DMS 273 treated with DMSO at 0.1 percent for 48 hours (cell line): Measurements from ENCODE around the gene SERPINA9.
"Not testable (repeated sequence)": the region's sequence is repeated elsewhere in the genome, so short reads cannot be mapped to it uniquely, and the experiment has no call there.

Experiments
- DNase-seq: peaks from one replicate; lab custom pipeline; 2025; lab: John Stamatoyannopoulos, UW

Gene SERPINA9, protein sequence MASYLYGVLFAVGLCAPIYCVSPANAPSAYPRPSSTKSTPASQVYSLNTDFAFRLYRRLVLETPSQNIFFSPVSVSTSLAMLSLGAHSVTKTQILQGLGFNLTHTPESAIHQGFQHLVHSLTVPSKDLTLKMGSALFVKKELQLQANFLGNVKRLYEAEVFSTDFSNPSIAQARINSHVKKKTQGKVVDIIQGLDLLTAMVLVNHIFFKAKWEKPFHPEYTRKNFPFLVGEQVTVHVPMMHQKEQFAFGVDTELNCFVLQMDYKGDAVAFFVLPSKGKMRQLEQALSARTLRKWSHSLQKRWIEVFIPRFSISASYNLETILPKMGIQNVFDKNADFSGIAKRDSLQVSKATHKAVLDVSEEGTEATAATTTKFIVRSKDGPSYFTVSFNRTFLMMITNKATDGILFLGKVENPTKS

DNA sequence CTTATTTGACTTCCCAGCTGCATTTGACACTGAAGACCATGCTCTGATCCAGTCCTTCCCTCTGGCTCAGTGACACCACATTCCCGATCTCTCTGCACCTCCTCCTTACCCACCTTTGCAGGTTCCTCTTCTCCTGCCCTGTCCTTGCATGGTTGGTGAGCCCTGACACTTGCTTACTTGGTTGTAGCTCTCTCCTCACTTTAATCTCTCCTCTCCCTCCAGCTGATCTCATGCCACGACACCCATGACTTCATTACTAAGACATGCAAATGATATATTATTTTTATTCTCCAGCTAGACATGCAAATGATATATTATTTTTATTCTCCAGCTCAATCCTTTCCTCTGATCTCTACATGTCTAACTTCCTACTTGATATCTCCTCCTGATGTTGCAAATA lies at the start of gene SERPINA9:
TSS of gene SERPINA9 (minus strand) at position 175 of the 400 bp plus-strand sequence. CDS start 6,357 bp downstream, outside the sequence.
- no peak for DNase-seq

DNA sequence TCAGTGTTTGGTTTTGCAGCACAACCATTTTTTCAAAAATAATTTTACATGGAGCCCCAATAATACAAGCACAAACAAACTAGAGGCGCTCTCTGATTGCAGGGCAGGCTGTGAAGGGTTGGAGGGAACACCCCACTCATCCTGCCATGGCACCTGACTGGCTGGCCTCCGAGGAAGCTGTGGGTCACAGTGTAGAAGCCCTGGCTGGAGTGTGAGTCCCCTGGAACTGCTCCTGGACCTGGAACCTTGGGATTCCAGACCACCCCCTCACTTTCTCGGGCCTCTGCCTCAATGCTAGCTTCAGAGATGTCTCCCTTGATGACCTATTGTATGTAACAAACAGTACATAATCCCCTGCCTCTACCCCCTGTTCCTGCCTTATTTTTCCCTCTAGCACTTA lies 48.1 kb upstream of the SERPINA9 start:
- DNase-seq, result no peak

- DNase-seq, result no peak
These were observed 47.3 kb upstream of the SERPINA9 start for GRCh38 chr14:94523265-94523664.

DNA sequence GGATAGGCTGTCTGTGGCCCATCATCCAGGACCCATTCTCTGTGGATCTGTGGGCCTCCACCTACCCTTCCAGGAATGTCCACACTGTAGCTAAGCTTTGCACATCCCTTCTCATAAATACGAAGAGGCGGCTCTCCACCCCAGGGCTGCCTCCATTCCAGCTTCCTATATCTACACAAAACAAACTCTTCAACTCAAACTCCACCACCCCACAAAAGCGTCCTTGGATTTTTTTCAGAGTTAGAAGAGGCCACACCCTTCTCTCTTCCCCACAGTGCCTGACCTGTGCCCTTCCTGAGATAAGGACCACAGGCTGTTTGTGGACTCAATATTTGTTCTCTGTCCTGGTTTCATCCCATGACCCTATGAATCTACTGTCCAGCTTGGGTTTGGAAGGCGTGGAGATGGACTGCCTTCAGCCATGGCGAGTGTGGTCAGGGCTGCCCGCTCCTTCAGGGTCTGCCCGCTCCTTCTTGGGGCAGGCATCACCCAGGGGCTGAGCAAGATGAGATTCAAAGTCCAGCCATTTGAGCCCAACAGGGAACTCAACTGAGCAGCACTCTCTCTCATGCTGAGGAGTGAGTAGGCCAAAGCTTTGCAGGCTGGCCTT lies 46.2 kb upstream of the SERPINA9 start:
- DNase-seq, result no peak

GRCh38 chr14:94521375-94522114 lies 45.5 kb upstream of the SERPINA9 start:
- no peak for DNase-seq

GRCh38 chr14:94517641-94518257 lies 41.8 kb upstream of the SERPINA9 start:
- DNase-seq, result no peak

DNA sequence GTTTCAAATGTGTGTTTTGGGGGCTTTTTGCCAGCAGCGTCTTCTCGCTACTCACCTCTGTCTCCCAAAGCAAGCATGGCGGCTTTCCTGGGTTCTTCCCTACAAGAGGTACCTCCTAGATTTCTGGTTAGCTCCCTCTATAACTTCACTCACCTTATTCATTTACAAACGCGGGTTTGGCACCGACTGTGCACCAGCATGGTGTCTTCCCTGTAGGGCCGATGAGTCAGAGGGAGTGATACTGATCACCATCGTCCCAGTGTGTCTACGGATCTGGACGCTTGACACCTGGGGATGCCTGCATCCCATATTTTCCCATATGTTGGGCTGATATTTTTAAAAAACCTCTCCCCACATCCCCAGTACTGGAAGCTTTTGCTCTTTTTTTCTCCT lies 41.2 kb upstream of the SERPINA9 start:
- no peak for DNase-seq

- no peak for DNase-seq
These were observed 39.9 kb upstream of the SERPINA9 start for GRCh38 chr14:94515856-94516255.

GRCh38 chr14:94515426-94515825 lies 39.4 kb upstream of the SERPINA9 start:
- DNase-seq, result no peak

DNA sequence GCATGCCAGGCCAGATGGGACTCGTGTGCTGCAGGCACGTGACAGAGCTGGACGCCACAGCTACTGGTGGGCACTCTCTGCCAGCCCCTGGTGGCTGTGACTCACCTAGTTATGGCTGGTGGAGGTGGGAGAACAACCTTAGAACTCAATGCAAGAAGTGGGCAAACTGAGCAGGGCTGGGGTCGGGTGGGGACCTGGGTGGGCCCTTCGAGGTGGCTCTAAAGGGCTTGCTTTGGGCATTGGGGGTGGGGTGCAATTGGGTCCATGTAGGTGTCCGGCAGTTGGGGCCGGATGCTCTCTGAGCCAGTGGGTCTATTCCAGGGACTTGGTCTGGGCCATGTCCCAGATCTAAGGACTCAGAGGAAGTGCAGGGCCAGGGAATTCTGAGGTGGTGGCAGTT lies 38.4 kb upstream of the SERPINA9 start:
- no peak for DNase-seq

GRCh38 chr14:94510481-94510880 lies 34.5 kb upstream of the SERPINA9 start:
- DNase-seq, result not testable (repeated sequence)

DNA sequence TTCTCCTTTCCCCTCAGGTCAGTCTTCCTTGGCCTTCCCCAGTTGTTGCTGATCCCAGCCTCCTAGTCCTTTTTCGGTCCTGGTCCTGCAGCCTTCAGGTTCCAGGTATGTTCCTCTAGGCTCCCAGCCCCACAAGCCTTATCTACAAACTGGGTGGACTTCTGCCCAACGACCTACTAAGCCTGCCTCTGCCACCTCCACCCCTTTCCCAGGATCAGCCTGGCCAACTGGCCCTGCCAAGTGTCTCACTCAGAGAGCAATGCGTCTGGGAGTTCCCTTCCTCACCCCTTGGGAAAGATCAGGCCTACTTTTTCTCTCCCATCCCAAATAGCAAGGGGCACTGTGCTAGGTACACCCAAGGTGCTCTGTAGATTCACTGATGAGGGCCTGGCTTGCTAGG lies 33.4 kb upstream of the SERPINA9 start, which contains the start of gene SERPINA12:
TSS of gene SERPINA12 (minus strand) at position 114 of the 400 bp plus-strand sequence. CDS start 11,072 bp downstream, outside the sequence.
- no peak for DNase-seq

GRCh38 chr14:94505641-94506040 lies 29.6 kb upstream of the SERPINA9 start:
- DNase-seq, result no peak

GRCh38 chr14:94505206-94505605 lies 29.2 kb upstream of the SERPINA9 start:
- DNase-seq, result no peak

DNA sequence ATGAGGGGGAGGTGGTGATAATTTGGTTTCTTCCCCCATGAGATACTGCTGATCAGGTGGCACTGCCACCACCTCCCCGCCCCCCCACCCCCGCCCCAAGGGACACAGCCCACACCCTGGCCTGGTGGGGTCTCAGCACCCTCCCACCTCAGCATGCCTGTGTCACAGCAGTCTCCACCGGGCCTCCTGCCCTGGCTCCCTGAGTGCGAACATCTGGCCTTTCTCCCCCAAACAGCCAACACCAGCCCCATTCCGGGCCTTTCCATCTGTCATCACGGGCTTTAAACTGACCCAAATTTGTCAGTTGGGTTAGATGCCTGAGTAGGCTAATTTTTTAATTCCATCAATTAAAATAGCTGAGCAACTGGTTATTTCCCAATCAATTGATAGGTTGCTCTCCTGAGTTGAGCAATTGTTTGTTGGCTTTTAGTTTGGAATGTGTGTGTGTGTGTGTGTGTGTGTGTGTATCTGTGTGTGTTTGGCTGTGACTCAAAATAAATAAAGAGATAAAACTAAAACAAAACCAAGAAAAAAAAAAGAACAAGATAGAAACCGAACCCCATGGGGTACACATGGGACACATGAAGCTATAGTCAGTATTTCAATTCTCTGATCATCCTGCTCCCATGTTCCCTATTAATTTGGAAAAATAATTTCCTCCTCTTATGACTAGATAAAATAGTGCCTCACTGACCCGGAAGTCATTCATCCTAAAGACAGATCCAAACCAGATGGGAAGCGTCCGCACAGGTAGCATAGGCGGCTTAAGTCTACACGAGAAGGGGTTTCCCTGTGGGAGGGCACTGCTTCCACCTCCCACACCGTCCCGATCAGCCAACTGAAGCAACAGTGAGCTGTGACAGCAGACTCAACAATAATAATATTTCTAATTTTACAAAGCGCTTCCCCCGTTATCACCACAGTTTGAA lies 25.9 kb upstream of the SERPINA9 start:
- no peak for DNase-seq

DNA sequence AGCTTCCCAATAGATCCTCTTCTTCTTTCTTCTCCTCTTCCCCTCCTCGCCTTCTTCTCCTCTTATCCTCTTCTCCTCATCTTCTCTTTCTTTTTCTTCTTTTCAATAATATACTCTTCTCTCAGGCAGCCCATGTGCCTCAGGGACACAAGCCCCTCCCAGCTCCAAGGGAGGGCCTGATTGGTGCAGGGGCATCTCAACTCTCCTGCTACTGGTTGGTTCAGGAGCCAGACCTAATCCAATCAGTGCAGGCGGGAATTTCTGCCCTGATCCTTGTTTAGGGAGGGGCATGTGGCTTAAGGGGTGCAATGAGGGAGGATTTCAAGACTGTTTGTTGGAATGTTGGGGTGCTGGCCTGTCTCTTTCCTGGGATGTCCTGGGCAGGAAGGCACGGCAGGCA lies 24.3 kb upstream of the SERPINA9 start:
- no peak for DNase-seq

DNA sequence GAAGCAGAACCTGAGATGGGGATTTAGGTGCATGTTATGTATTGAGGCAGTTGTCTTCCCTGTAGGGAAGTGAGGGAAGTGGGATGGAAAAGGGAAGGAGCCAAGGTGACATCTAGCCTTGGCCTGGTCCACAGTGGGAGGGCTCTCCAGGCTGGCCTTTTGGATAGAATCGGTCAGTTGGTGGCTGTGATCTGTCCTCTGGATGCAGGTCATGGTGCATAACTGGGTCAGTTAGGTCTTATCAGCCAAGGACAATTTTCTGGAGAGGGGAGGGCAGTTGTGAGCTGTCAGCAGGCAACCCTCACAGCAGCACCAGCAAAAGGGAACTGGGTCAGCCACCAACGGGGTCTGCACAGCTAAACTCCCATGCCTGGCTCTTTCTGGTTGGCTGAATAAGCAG lies 23.7 kb upstream of the SERPINA9 start:
- no peak for DNase-seq

DNA sequence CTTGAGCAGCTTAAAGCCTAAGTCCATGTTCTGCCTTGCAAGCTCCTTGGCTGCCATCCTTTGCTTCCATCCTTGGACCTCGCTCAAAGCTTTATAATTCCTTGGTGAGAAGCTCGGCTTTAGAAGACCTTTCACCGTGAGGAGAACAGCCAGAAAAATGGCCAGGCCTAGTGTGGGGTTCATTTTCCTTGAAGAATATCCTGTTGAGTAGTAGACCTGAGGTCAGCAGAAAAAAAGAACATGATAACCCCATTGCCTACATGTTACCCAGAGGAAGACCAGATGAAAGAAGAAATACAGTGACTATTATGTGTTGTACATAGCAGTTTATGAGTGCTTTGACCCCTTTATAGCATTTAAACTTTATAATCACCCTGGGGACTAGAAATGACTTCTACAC lies 22.2 kb upstream of the SERPINA9 start:
- DNase-seq, result no peak

DNA sequence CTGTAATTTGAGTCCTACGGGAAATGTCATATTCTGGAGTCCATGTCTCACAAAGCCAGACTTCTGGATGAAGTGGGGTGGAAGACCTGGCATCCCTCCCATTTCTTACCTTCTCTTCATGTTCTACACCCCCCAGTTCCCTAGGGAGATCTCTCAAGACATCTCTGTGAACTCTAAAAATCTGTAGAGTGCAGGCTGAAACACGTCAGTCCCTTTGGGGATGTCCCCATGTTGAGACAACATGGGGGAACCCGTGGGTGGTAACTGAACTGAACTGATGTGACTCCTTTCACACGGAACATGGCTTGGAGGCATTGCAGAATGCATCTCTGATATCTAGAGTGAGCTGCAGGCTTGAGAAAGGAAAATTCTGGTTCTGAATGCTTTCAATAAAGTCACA lies 18.1 kb upstream of the SERPINA9 start:
- no peak for DNase-seq

DNA sequence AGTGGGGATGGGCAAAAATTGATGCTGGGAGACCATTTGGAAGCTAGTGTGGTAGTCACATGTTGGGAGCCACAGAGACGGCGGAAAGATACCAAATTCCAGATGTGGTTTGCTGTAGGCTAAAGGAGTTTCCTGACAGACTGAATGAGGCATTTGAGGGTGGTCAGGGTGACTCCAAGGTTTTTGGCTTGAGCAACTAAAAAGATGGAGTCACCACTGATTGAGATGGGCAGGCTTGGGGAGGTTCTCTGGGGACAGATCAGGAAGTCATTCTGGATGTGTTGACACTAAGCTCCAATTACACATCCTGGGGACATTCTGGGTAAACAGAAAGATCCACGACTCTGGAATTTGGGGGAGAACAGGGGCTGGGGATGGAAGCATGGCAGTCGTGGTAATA lies 15.5 kb upstream of the SERPINA9 start:
- DNase-seq, result no peak

GRCh38 chr14:94489336-94489735 lies 13.3 kb upstream of the SERPINA9 start:
- no peak for DNase-seq
